ENCODE measurements around the gene GABRA4.

The GABRA4 gene

DNA sequence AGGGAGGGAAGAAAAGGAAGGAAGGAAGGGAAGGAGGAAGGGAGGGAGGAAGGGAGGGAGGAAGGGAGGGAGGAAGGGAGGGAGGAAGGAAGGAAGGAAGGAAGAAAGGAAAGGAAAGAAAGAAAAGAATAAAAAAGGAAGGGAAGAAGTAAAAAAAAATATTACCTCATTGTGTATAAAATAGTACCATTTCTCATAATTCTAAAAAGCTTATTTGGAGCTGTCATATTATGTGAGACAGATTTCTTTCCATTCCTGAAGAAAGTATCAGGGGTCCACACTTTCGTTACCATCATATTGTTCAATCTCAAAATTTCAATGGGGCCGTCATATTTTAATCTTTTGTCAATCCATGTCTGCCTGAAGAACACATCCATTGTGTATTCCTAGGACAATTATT, 16.1 kb downstream of the GABRA4 start:
- DNase-seq: no peak

DNA sequence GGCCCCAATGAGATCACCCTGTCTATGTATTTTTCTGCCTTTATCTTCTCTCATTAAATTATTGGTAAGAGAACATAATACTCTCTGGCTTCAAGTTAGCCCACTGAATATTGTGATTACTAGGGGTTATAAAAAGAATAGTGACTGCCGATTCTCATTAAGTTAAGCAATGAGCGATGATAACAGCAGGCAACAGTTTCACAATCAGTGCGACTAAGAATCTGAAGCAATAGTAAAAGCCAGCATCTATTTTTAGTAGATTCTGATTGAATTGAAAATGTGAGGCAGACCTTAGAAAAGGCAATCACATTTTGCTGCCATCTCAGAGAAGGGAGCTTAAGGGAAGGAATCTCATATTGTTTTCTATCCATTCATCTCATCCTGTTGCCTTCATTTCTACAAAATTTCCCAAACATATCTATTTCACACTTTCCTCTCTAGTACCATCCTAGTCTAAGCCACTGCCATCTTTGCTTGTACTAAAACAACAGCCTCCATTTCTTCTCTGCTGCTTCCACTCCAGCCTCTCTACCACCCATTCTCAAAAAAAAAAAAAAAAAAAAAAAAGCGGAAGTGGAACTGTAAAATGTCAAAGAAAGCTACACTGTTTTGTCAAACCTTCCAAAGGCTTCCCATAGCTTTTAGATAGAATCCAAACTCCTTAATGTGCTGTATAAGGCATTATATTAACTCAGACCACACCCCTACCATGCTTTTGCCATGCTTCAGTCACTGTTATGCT, 17.4 kb downstream of the GABRA4 start:
- DNase-seq: no peak

GRCh38 chr4:46974891-46975543, 18.4 kb downstream of the GABRA4 start:
- no peak for DNase-seq

DNA sequence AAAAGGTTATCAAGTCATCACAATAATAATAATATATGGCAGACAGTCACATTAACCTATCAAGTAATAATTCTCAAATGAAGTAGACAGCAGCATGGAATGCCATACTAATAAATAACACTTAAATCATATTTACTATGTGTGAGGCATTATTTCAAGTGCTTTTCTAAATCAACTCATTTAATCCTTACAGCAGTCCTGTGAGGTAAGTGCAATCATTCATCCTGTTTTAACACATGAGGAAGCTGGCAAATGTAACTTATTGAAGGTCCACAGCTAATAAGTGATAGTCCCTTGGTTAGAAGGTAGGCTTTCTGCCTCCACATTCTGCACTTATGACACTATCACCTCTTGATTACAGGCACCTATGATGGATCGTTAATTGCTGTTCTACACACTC, 24.5 kb downstream of the GABRA4 start:
- DNase-seq: no peak

DNA sequence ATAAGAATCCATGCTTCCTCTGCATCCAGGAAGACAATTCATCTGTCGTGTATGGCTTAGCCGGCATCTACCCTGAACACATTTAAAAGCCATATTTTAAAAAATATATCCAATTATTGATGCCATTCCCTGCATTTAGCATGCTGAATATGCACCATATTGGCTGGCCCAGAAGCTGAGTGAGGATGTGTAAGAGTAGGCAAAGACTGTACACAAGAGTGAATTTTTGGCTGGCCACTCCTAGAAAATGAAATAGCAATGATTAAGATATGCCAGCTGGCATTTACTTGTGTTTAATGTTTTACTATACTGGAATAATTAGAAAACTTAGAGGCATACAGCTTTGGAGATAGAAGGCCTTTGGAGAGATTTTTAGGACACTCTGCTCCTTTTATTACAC, 25.8 kb downstream of the GABRA4 start:
- DNase-seq: no peak

- DNase-seq: no peak
Observed at GRCh38 chr4:46958742-46959488, 34.5 kb downstream of the GABRA4 start.

- no peak for DNase-seq
Observed at GRCh38 chr4:46956451-46956850, 36.9 kb downstream of the GABRA4 start.

DNA sequence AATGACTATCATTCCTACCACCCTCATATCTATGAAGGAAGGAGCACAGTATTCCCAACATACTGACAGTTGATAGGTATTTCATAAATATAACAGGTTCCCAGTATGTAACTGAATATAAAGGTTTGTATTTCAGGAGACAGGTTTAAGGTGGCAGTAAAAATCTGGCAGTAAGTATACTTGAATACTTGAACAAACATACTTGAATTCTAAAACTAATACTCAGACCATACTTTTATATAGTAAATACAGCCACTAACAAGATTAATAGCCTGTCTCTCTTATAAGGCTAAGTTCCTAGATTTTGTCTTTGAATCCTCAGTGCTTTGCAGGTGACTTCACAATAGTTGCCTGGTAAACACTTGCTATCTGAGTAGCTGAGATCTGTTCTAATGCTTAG, 37.8 kb downstream of the GABRA4 start:
- no peak for DNase-seq

DNA sequence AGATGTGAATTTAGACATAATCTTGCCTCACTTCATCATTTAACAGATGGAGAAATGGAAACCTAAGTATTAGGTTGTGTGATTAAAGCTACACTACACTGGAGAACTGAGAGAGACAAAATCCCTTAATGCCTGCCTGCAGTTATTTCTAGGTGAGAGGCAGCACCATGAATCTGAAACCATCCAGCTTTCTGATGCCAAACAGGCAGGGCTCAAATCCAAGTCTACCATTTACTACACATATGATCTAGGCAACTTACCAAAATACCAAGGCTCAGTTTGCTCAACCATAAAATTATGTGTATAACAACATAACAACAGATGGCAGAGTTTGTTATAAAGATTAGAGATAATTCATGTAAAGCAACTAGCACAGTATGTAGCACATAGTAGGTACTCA, 38.7 kb downstream of the GABRA4 start:
- DNase-seq: no peak

- no peak for DNase-seq
Observed at GRCh38 chr4:46953564-46953963, 39.8 kb downstream of the GABRA4 start.

- no peak for DNase-seq
Observed at GRCh38 chr4:46952451-46952850, 40.9 kb downstream of the GABRA4 start.

- DNase-seq: no peak
Observed at GRCh38 chr4:46950826-46951225, 42.6 kb downstream of the GABRA4 start.

DNA sequence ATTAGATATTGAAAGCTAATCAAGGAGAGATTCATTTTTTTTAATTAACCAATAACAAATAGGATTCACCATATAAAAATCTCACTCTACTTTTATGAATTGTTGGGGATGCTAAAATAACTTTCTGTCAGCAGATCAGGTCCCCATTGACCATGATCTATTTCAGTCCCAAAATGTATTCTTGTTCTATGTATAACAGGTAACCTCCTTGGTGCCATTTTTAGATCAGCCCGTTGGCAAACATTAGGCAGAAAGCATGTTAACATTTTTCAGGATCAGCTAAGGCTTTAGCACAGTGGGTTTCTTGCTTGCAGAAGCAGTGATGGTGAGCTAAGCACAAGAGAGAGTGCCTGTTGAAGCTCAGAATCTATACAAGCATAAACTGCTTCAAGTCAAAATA, 43.6 kb downstream of the GABRA4 start:
- DNase-seq: no peak

DNA sequence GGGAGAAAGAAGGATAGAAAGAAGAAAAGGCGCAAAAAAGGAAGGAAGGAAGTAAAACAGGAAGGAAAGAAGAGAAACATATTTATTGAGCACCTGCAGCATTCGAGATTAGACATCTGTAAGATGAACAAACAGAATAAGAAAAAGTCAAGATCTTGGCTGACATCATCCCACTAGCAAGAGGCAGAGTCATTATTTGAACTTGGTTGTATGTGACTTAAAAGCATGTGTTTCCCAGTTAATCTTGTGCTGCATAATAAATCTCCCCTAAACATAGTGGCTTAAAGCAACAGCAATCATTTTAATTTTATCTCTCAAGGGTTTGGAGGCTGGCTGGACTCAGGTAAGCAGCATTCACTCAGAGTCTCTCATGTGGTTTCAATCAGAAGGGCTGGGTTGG, 45.8 kb downstream of the GABRA4 start:
- DNase-seq: no peak

GRCh38 chr4:46946919-46947536, 46.4 kb downstream of the GABRA4 start:
- no peak for DNase-seq

DNA sequence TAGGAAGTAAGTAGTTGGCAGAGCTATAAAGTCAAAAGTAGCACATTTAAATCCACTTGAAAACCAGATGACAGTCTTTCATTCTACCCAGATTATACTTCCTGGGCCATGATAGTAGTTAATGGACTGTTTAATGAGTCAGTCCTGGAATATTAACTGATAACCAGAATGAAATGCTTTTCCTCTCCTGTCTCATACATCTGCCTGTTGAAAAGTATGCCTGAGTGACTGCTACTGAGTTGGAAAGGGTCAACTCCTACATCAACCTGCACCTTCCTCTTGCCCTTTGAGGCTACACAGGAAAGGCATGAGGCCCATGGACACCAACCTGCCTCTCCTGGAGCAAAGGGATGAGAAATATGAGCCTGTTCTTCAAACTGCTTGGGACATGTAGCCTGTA, 48.3 kb downstream of the GABRA4 start:
- no peak for DNase-seq

DNA sequence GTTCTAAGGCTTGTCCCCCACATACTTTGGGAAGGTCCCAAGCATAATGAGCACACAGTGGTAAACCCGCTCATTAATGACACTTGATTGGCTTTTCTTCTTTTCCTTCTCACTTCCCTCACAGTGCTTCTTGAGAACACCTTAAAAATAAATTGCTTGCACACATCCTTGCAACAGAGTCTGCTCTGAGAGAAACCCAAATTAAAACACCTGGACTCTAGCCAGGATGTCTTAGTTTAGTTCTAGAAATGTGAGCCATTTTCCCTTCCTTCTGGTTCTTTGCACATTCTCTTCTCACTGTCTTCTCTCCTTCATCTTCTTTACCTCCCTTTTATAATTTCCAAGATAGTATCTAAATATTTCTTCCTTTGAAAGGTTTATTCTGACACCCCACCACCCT, 49.0 kb downstream of the GABRA4 start:
- no peak for DNase-seq

GRCh38 chr4:46937493-46937892, 55.9 kb downstream of the GABRA4 start:
- no peak for DNase-seq

- DNase-seq: no peak
Observed at GRCh38 chr4:46934726-46935125, 58.7 kb downstream of the GABRA4 start.

- DNase-seq: no peak
Observed at GRCh38 chr4:46933686-46934085, 59.7 kb downstream of the GABRA4 start.

DNA sequence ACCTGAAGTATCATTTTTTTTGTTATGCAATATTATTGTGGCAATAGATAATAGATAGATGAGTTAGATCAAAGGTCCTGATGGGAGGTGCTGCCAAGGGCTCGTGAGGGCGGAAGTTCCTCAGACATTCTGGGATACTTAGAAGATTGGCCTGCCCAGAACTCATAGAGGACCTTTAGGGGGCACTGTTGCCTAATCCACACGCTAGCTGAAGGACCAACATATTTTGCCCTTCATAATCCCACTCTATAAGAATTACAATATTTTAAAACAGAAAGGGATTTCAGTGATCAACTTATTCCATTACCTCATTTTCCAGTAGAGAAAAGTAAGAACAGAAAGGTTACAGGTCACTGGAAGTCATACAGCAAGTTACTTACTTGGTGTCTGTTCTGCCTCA, 61.4 kb downstream of the GABRA4 start:
- no peak for DNase-seq

DNA sequence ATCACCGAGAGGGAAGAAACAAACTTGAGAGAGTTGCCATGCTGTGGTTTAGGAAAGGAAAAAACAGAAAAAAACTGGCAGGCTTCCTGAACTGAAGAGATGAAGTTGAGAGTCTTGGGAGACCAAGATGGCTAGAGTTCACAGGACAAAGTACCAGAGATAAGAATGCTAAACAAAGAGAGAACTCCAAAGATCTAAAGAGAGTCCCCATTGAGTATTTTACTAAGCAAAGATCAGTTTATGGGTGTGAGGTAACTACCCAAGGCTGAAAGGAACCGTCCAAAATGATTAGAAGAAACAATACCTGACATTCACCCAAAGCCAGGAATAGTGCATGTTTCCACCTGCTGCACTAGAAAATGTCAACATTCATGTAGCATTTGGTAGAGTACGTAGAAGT, 62.5 kb downstream of the GABRA4 start:
- DNase-seq: no peak

DNA sequence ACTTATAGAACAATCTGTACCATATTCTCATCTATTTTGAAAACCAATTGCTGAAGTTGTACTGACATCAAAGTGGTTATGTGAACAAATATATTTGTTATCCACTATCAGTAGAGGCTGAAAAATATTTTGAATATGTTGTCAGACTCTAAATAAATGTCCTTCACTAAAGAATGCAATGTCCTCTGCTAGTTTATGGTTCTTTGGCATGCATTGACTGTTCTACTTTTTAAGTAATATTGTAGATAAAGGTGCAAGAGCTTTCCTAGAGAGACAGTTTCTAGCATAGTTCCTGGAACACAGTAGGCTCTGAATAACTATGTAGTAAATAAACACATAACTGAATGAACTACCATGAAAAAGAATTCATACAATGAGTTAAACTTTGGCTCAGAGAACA, 66.2 kb downstream of the GABRA4 start:
- no peak for DNase-seq
